ENCODE data around the gene METTL23.

- TF ChIP-seq OSR1 (CRISPR knock-in tag; IDR thresholded peaks at IDR 0.05) (no peak), PATZ1 (CRISPR knock-in tag; IDR thresholded peaks at IDR 0.05; ENCODE audit: borderline replicate concordance) (no peak)
These were observed 39.9 kb upstream of the METTL23 start for GRCh38 chr17:76686538-76687297.
